Measurements from ENCODE around the gene SPTBN4.
A peak's percentile ranks its signal among the peaks of the same experiment; 100 is the strongest.
"Not testable (repeated sequence)": the region's sequence is repeated elsewhere in the genome, so short reads cannot be mapped to it uniquely, and the experiment has no call there.

The SPTBN4 gene

GRCh38 chr19:40466985-40467734 is at the start of gene SPTBN4:
SPTBN4 (plus strand) TSS chr19:40467001; CDS start chr19:40472622, 5,621 bp downstream.
- DNase-seq (ENCODE audit: low read depth) = no peak

- no peak for DNase-seq (ENCODE audit: low read depth)
Observed at GRCh38 chr19:40417643-40417981, 49.2 kb upstream of the SPTBN4 start.

DNA sequence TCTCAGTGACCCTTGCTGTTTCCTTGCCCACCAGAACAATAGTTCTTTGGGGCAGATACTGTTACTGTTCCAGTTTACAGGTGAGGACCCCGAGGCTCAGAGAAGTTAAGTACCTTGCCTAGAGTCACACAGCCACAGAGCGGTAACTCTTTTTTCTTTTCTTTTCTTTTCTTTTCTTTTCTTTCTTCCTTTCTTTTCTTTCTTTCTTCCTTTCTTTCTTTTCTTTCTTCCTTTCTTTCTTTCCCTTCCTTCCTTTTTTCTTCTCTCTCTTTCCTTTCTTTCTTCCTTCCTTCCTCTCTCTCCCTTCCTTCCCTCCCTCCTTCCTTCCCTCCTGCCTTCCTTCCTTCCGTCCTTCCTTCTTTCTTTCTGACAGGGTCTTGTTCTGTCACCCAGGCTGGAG is 48.8 kb upstream of the SPTBN4 start:
- DNase-seq (ENCODE audit: low read depth) = no peak

- no peak for DNase-seq (ENCODE audit: low read depth)
Observed at GRCh38 chr19:40419066-40419612, 47.7 kb upstream of the SPTBN4 start.

GRCh38 chr19:40419780-40420179 is 47.0 kb upstream of the SPTBN4 start:
- DNase-seq (ENCODE audit: low read depth) = no peak

DNA sequence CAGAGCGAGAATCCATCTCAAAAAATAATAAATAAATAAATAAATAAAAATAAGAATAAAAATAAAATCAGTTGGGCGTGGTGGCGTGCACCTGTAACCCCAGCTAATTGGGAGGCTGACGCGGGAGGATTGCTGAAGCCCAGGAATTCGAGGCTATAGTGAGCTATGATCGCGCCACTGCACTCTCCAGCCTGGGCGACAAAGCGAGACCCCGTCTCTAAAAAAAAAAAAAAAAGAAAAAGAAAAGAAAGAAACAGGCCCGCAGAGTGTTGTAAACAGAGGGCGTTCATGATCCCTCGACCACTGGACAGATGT is 46.4 kb upstream of the SPTBN4 start:
- no peak for DNase-seq (ENCODE audit: low read depth)

DNA sequence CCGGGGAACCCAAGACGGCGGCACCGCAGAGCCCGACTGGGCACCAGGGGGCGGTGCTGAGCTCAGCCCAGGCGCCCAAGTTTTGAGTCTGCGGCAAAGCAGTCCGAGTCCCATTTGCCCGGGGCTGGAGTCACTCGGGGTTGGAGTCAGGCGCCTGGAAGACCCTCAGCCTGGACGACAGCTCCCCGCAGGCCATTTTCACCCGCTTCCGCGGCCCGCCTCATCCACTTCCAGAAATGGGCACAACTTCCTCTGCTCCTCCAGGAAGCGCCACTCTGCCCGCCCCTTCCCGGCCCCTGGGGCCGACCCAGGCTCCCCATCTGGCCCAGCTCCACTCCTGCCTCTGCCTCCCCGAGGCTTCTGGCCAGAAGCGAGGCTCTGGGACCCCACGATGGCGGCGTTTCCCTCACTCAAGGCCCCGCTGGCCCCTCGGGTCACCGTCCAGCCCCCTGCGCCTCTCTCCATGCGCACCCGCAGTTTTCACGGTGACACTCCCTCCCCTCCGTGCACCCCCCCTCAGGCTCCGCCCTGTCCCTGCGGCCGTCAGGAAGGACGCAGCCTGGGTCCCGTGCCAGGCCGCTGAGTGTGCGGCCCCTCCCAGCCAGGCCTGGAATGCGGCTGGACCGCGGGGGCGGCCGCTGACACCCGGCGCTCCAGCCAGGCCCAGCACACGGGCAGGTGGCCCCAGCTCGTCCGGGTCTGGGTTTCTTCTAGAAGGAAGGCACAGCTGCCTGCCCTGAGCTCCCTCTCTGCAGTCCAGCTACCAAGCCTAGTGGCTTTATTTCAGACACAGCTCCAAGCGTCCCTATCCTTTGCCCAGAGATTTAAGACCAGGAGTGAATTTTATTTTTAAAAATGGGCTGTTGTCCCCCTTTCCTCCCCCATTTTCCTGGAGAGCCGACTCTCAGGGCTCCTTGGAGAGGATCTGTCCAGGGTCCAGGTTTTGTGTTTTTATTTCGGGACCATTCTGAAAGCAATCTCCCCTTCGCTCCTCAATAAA is 45.7 kb upstream of the SPTBN4 start:
- no peak for DNase-seq (ENCODE audit: low read depth)

DNA sequence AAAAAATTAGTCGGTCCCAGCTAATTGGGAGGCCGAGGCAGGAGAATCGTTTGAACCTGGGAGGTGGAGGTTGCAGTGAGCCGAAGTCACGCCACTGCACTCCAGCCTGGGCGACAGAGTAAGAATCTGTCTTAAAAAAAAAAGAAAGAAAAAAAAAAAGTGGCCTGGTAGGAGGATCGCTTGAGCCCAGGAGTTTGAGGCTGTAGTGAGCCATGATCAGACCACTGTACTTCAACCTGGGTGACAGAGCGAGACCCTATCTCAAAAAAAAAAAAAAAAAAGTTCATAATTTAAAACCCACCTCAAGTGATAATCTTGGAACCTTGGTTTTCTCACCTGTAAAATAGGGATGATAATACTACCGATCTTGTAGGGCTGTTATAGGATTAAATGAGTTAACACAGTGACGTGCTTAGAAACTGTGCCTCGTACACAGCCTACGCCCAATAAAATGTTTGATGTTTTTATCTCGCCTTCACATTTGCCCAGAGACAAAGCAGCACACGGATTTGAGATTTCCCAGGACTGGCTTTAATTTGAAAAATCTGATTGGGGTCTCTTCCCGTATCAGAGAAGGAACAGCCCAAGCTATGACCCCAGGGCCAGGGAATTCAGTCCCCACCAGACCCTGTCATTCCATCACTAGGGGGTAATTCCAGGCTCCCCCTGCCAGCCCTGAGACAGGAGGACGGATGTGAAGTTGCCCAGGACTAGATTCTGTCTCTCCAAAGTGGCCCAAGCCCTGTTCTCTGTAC is 44.6 kb upstream of the SPTBN4 start:
- DNase-seq (ENCODE audit: low read depth) = no peak

DNA sequence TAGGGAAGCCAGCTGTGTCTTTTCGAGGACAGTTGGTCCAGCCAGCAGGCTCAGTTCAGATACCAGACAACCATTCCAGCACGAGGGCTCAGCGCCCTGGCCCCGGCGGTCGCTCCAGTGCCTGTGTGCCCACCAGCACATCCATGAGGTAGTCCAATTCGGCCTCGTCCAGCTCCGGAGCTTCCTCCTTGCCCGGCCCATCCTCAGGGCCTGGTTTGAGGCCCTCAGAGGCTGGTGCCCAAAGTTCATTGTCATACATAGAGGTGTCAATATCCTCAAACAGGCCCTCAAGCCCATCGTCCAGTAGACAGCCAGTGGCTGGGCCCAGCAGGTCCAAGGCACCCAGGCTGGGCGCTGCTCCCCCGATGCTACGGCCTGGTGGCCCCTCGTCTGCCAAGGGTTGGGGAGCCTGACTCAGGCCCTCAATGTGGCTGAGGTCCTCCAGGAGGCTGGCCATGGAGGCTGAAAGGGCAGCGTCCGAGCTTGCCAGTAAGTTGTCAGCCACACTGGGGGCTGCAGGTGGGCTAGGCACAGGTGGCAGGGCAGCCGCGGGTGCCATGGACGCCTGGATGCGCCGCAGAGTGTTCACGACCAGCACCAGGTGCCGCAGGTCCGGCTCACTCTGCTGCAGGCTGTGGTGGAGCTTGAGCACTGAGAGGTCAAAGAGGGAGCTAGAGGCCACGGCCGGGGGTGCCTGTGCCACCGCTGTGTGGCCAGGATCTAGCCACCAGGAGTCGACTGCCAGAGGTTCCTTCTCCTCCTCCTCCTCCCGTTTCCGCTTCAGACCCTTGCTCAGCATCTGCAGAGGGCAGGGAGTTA is 43.8 kb upstream of the SPTBN4 start:
- no peak for DNase-seq (ENCODE audit: low read depth)

DNA sequence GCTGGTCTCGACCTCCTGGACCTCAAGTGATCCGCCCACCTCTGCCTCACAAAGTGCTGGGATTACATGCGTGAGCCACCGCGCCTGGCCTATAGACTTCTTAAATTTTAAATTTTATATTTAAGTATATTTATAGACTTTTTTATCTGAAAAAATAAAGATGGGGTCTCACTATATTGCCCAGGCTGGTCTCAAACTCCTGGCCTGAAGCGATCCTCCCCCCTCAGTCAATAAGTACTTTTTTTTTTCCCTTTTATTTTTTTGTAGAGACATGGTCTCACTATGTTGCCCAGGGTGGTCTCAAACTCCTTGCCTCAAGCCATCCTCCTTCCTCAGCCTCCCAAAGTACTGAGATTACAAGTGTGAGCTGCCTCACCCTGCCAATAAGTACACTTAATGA is 42.9 kb upstream of the SPTBN4 start:
- no peak for DNase-seq (ENCODE audit: low read depth)

DNA sequence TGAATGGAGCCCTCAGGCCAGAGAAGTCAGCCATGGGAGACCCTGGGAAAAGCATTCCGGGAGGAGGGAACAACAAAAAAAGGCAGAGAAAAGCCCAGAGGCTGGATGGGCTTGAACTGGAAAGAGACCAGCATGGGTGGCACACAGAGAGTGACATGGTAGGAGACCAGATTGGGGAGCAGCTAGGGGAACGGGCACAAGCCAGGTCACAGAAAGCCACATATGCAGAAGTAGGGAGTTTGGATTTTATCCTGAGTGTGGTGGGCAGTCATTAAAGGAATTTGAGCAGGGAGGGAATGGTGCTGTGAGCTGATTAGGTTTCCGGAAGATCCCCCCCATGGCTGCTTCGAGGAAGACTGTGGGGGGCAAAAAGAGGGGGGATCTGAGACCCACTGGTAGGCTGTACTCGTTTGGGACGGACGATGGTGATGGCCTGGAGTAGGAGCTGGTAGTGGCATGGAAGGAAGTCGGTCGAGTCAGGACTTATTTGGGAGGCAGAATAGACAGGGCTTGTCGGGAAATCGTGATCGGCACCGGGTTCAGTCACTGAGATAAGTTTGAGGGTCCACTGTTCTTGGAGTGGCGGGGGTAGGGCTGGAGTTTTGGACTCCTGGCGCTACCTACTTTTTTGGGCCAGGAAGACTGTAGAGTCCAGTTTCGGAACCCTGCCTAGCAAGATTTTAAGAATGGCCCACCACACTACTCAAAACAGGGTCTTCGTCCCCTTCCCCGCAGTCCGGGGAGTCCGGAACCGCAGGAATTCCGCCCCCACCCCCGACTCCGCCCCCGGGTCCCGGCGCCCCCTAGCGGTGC is 42.0 kb upstream of the SPTBN4 start:
- no peak for DNase-seq (ENCODE audit: low read depth)

- peak; percentile 98 for DNase-seq (ENCODE audit: low read depth)
Observed at GRCh38 chr19:40425450-40426287, 41.1 kb upstream of the SPTBN4 start, which contains the start of gene SERTAD1. SERTAD1 (minus strand) TSS chr19:40425992; CDS start chr19:40423546, 2,446 bp downstream.

GRCh38 chr19:40428197-40428596 is 38.6 kb upstream of the SPTBN4 start:
- DNase-seq (ENCODE audit: low read depth) = not testable (repeated sequence)

- not testable (repeated sequence) for DNase-seq (ENCODE audit: low read depth)
Observed at GRCh38 chr19:40430242-40430641, 36.6 kb upstream of the SPTBN4 start.

DNA sequence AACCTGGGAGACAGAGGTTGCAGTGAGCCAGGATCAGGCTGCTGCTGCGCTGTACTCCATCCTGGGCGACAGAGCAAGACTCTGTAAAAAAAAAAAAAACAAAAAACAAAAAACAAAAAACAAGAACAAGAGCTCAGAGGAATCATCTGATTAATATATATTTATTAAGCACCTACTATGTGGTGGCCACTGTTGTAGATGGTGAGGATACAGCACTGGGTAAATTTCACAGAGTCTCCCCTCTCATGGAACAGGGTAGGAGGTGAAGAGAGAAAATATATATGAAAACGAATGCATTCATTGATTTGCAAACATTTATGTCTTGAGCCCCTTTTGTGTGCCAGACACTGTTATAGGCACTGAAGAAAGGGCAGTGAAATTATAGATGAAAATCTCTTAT is 35.1 kb upstream of the SPTBN4 start:
- DNase-seq (ENCODE audit: low read depth) = no peak

DNA sequence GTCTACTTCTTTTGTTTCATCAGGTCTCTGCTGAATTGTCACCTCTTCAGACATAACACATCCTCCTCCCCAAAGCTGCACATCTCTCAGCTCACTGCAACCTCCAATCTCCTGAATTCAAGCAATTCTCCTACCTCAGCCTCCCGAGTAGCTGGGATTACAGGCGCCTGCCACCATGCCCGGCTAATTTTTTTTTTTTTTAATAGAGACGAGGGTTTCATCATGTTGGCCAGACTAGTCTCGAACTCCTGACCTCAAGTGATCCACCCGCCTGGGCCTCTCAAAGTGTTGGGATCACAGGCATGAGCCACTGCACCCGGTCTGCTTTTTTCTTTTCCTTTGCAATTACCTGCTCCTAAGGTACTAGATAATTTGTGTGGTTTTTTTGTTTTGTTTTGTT is 34.0 kb upstream of the SPTBN4 start:
- DNase-seq (ENCODE audit: low read depth) = not testable (repeated sequence)

GRCh38 chr19:40433391-40434216 is 33.2 kb upstream of the SPTBN4 start:
- no peak for DNase-seq (ENCODE audit: low read depth)

- no peak for DNase-seq (ENCODE audit: low read depth)
Observed at GRCh38 chr19:40438284-40438683, 28.5 kb upstream of the SPTBN4 start.
